ENCODE results near the gene SCRN2.

GRCh38 chr17:47872651-47873161 is 31.6 kb upstream of the SCRN2 start:
- TF ChIP-seq CTCF (conservative IDR thresholded peaks at IDR 0.05; ENCODE audit: low read depth in 2 of 2) (no peak), POLR2AphosphoS5 (IDR thresholded peaks at IDR 0.05; ENCODE audit: low read depth) (0 out of 2 replicates have a peak, but pooled peaks have one; percentile 20), EZH2 (IDR thresholded peaks at IDR 0.05; ENCODE audit: low read depth, unreplicated experiment) (no peak), JUNB (IDR thresholded peaks at IDR 0.05; ENCODE audit: unreplicated experiment) (no peak), EZH2phosphoT487 (IDR thresholded peaks at IDR 0.05; ENCODE audit: unreplicated experiment) (no peak), REST (IDR thresholded peaks at IDR 0.05; ENCODE audit: unreplicated experiment) (no peak), CREB1 (CRISPR knock-in tag; IDR thresholded peaks at IDR 0.05; ENCODE audit: low read depth) (no peak), ZNF331 (CRISPR knock-in tag; IDR thresholded peaks at IDR 0.05; ENCODE audit: low read depth) (no peak), ZNF114 (CRISPR knock-in tag; IDR thresholded peaks at IDR 0.05) (no peak), ETS1 (IDR thresholded peaks at IDR 0.05) (no peak), STAT1 (IDR thresholded peaks at IDR 0.05; ENCODE audit: unreplicated experiment) (no peak)
